ENCODE data around the gene GNAQ. TPM values are rescaled to one million over a fixed set of nuclear protein-coding genes. Genes with fewer than 3 reads are reported as not detected.
A peak's percentile ranks its signal among the peaks of the same experiment; 100 is the strongest.

GNAQ gene
- total and polyA plus RNA-seq, 4 experiments from 2014 or later: 6.9 to 57.2 (median 34.5) TPM

- H3K9me3 Mint-ChIP-seq: peaks cover 0 to 2% (median 0%) of the 10 kb centered on the region in 8 donors
These were observed 275.2 kb downstream of the GNAQ start for GRCh38 chr9:77756449-77756848.

GRCh38 chr9:77753180-77753579 lies 278.4 kb downstream of the GNAQ start:
- peak overlapping the region in 1 of 7 donors; percentile 59 for H3K27ac Mint-ChIP-seq
- DNase-seq: no peak
- H3K36me3 Mint-ChIP-seq: peaks cover 25 to 32% of the 10 kb centered on the region in 2 donors
- no peak overlapping the region for H3K4me3 Mint-ChIP-seq
- Histone ChIP-seq H3K9me3 (ENCODE audit: control insufficient read depth in 1 of 2, low read length in 2 of 2) (no peaks in the 10 kb centered on the region), H3K27ac (ENCODE audit: low read depth, low read length) (no peak overlapping the region), H3K4me1 (ENCODE audit: insufficient read depth, low read length) (no peaks in the 10 kb centered on the region), H3K27me3 (ENCODE audit: insufficient read depth, low read length) (no peaks in the 10 kb centered on the region), H3K4me3 (ENCODE audit: low read length in 2 of 2) (no peak overlapping the region), H3K36me3 (ENCODE audit: insufficient read depth, low read length) (no peaks in the 10 kb centered on the region)
- H3K4me1 Mint-ChIP-seq: peaks cover 16 to 46% (median 29%) of the 10 kb centered on the region in 4 donors
- intact Hi-C loops (cut with micrococcal nuclease): loop anchor here (2.0 to 10.0 kb wide), 2 partner anchors 282 to 298 kb away; no protein-coding TSS in a partner anchor
- ChIA-PET CTCF (ENCODE audit: partially characterized antibody) (interaction anchor here (0.6 to 1.3 kb wide), 3 partner anchors 11 to 371 kb away, joined by 3 read pairs; no protein-coding TSS in a partner anchor), POLR2A (ENCODE audit: partially characterized antibody) (no interaction called here)
- peaks cover 0 to 2% (median 0%) of the 10 kb centered on the region in 8 donors for H3K9me3 Mint-ChIP-seq
- no peaks in the 10 kb centered on the region for H3K27me3 Mint-ChIP-seq

More at GRCh38 chr9:77756449-77756848, 275.2 kb downstream of the GNAQ start:
- H3K36me3 ChIP-seq (ENCODE audit: insufficient read depth, low read length): no peaks in the 10 kb centered on the region
- no peak overlapping the region for H3K4me3 ChIP-seq (ENCODE audit: low read length in 2 of 2)
- H3K27ac ChIP-seq (ENCODE audit: low read depth, low read length): no peak overlapping the region
- POLR2A ChIA-PET (ENCODE audit: partially characterized antibody): no interaction called here
- H3K27me3 ChIP-seq (ENCODE audit: insufficient read depth, low read length): no peaks in the 10 kb centered on the region
- H3K4me3 Mint-ChIP-seq: no peak overlapping the region
- no peaks in the 10 kb centered on the region for H3K4me1 ChIP-seq (ENCODE audit: insufficient read depth, low read length)
- no peak for DNase-seq
- H3K27ac Mint-ChIP-seq: peak overlapping the region in 1 of 7 donors; percentile 42
- CTCF ChIA-PET (ENCODE audit: partially characterized antibody): interaction anchor here (1.5 kb wide), 1 partner anchor 8 kb away, joined by 4 read pairs; no protein-coding TSS in a partner anchor
- intact Hi-C loops (cut with micrococcal nuclease): loop anchor here (10.0 kb wide), 1 partner anchor 302 kb away; no protein-coding TSS in a partner anchor
- H3K4me1 Mint-ChIP-seq: peaks cover 15 to 33% (median 22%) of the 10 kb centered on the region in 4 donors
- peaks cover 27 to 31% of the 10 kb centered on the region in 2 donors for H3K36me3 Mint-ChIP-seq
- H3K9me3 ChIP-seq (ENCODE audit: control insufficient read depth in 1 of 2, low read length in 2 of 2): no peaks in the 10 kb centered on the region
- H3K27me3 Mint-ChIP-seq: no peaks in the 10 kb centered on the region

GRCh38 chr9:77752554-77752953 lies 279.1 kb downstream of the GNAQ start:
- H3K9me3 ChIP-seq (ENCODE audit: control insufficient read depth in 1 of 2, low read length in 2 of 2): no peaks in the 10 kb centered on the region
- Mint-ChIP-seq H3K4me3 (no peak overlapping the region), H3K27me3 (no peaks in the 10 kb centered on the region), H3K9me3 (peaks cover 0 to 2% (median 0%) of the 10 kb centered on the region in 8 donors), H3K4me1 (peaks cover 16 to 50% (median 31%) of the 10 kb centered on the region in 4 donors), H3K36me3 (peaks cover 21 to 32% of the 10 kb centered on the region in 2 donors), H3K27ac (peak overlapping the region in 1 of 7 donors; percentile 47)
- DNase-seq: no peak
- POLR2A ChIA-PET (ENCODE audit: partially characterized antibody): no interaction called here
- intact Hi-C loops (cut with micrococcal nuclease): loop anchor here (2.0 to 10.0 kb wide), 2 partner anchors 282 to 298 kb away; no protein-coding TSS in a partner anchor
- no peaks in the 10 kb centered on the region for H3K4me1 ChIP-seq (ENCODE audit: insufficient read depth, low read length)
- CTCF ChIA-PET (ENCODE audit: partially characterized antibody): interaction anchor here (0.7 to 2.7 kb wide), 4 partner anchors 11 to 473 kb away, joined by 4 to 8 read pairs (median 6); no protein-coding TSS in a partner anchor
- no peaks in the 10 kb centered on the region for H3K36me3 ChIP-seq (ENCODE audit: insufficient read depth, low read length)
- no peak overlapping the region for H3K27ac ChIP-seq (ENCODE audit: low read depth, low read length)
- no peak overlapping the region for H3K4me3 ChIP-seq (ENCODE audit: low read length in 2 of 2)
- no peaks in the 10 kb centered on the region for H3K27me3 ChIP-seq (ENCODE audit: insufficient read depth, low read length)

GRCh38 chr9:77751341-77752091 lies 280.1 kb downstream of the GNAQ start:
- Mint-ChIP-seq H3K27me3 (no peaks in the 10 kb centered on the region), H3K36me3 (peaks cover 16 to 25% of the 10 kb centered on the region in 2 donors), H3K4me3 (no peak overlapping the region), H3K9me3 (no peaks in the 10 kb centered on the region), H3K4me1 (peaks cover 16 to 50% (median 31%) of the 10 kb centered on the region in 4 donors), H3K27ac (peak overlapping the region in 5 of 7 donors; percentile 0 to 50 (median 41))
- Histone ChIP-seq H3K4me1 (ENCODE audit: insufficient read depth, low read length) (no peaks in the 10 kb centered on the region), H3K27me3 (ENCODE audit: insufficient read depth, low read length) (no peaks in the 10 kb centered on the region), H3K36me3 (ENCODE audit: insufficient read depth, low read length) (no peaks in the 10 kb centered on the region), H3K4me3 (ENCODE audit: low read length in 2 of 2) (no peak overlapping the region), H3K27ac (ENCODE audit: low read depth, low read length) (no peak overlapping the region), H3K9me3 (ENCODE audit: control insufficient read depth in 1 of 2, low read length in 2 of 2) (no peaks in the 10 kb centered on the region)
- intact Hi-C loops (cut with micrococcal nuclease): loop anchor here (2.0 to 10.0 kb wide), 2 partner anchors 283 to 297 kb away; no protein-coding TSS in a partner anchor
- ChIA-PET CTCF (ENCODE audit: partially characterized antibody) (interaction anchor here (1.0 to 2.7 kb wide), 5 partner anchors 12 to 318 kb away, joined by 3 to 8 read pairs (median 4); no protein-coding TSS in a partner anchor), POLR2A (ENCODE audit: partially characterized antibody) (no interaction called here)
- peak in 2 of 5 donors; percentile 9 to 25 for DNase-seq

- Histone ChIP-seq H3K9me3 (ENCODE audit: control insufficient read depth in 1 of 2, low read length in 2 of 2) (no peaks in the 10 kb centered on the region), H3K4me3 (ENCODE audit: low read length in 2 of 2) (no peak overlapping the region), H3K36me3 (ENCODE audit: insufficient read depth, low read length) (no peaks in the 10 kb centered on the region), H3K27ac (ENCODE audit: low read depth, low read length) (no peak overlapping the region), H3K4me1 (ENCODE audit: insufficient read depth, low read length) (no peaks in the 10 kb centered on the region), H3K27me3 (ENCODE audit: insufficient read depth, low read length) (no peaks in the 10 kb centered on the region)
- Mint-ChIP-seq H3K27me3 (no peaks in the 10 kb centered on the region), H3K4me3 (no peak overlapping the region), H3K36me3 (peaks cover 16 to 22% of the 10 kb centered on the region in 2 donors), H3K9me3 (no peaks in the 10 kb centered on the region), H3K27ac (no peak overlapping the region), H3K4me1 (peaks cover 18 to 53% (median 32%) of the 10 kb centered on the region in 4 donors)
- ChIA-PET POLR2A (ENCODE audit: partially characterized antibody) (no interaction called here), CTCF (ENCODE audit: partially characterized antibody) (interaction anchor here (1.0 to 2.7 kb wide), 6 partner anchors 13 to 317 kb away, joined by 3 to 8 read pairs (median 4); no protein-coding TSS in a partner anchor)
- no peak for DNase-seq
- intact Hi-C loops (cut with micrococcal nuclease): loop anchor here (10.0 kb wide), 1 partner anchor 296 kb away; no protein-coding TSS in a partner anchor
These were observed 280.6 kb downstream of the GNAQ start for GRCh38 chr9:77750981-77751340.

- Histone ChIP-seq H3K27me3 (ENCODE audit: insufficient read depth, low read length) (no peaks in the 10 kb centered on the region), H3K4me1 (ENCODE audit: insufficient read depth, low read length) (no peaks in the 10 kb centered on the region), H3K9me3 (ENCODE audit: control insufficient read depth in 1 of 2, low read length in 2 of 2) (no peaks in the 10 kb centered on the region), H3K27ac (ENCODE audit: low read depth, low read length) (no peak overlapping the region), H3K4me3 (ENCODE audit: low read length in 2 of 2) (no peak overlapping the region), H3K36me3 (ENCODE audit: insufficient read depth, low read length) (no peaks in the 10 kb centered on the region)
- CTCF ChIA-PET (ENCODE audit: partially characterized antibody): interaction anchor here (1.2 to 2.7 kb wide), 4 partner anchors 13 to 285 kb away, joined by 3 to 8 read pairs (median 5); no protein-coding TSS in a partner anchor
- intact Hi-C loops (cut with micrococcal nuclease): loop anchor here (10.0 kb wide), 1 partner anchor 295 kb away; no protein-coding TSS in a partner anchor
- Mint-ChIP-seq H3K27ac (no peak overlapping the region), H3K9me3 (no peaks in the 10 kb centered on the region), H3K27me3 (no peaks in the 10 kb centered on the region), H3K4me1 (peaks cover 18 to 53% (median 33%) of the 10 kb centered on the region in 4 donors), H3K36me3 (peaks cover 12 to 17% of the 10 kb centered on the region in 2 donors), H3K4me3 (no peak overlapping the region)
- POLR2A ChIA-PET (ENCODE audit: partially characterized antibody): no interaction called here
- DNase-seq: no peak
These were observed 281.3 kb downstream of the GNAQ start for GRCh38 chr9:77750284-77750683.

- Histone ChIP-seq H3K4me1 (ENCODE audit: insufficient read depth, low read length) (no peaks in the 10 kb centered on the region), H3K27ac (ENCODE audit: low read depth, low read length) (no peak overlapping the region), H3K36me3 (ENCODE audit: insufficient read depth, low read length) (no peaks in the 10 kb centered on the region), H3K4me3 (ENCODE audit: low read length in 2 of 2) (no peak overlapping the region), H3K9me3 (ENCODE audit: control insufficient read depth in 1 of 2, low read length in 2 of 2) (no peaks in the 10 kb centered on the region), H3K27me3 (ENCODE audit: insufficient read depth, low read length) (no peaks in the 10 kb centered on the region)
- H3K27me3 Mint-ChIP-seq: no peaks in the 10 kb centered on the region
- ChIA-PET POLR2A (ENCODE audit: partially characterized antibody) (no interaction called here), CTCF (ENCODE audit: partially characterized antibody) (interaction anchor here (0.9 to 1.6 kb wide), 2 partner anchors 8 to 13 kb away, joined by 3 to 4 read pairs; no protein-coding TSS in a partner anchor)
- no peak for DNase-seq
- intact Hi-C loops (cut with micrococcal nuclease): no loop called here
- no peaks in the 10 kb centered on the region for H3K9me3 Mint-ChIP-seq
- peaks cover 17 to 47% (median 28%) of the 10 kb centered on the region in 4 donors for H3K4me1 Mint-ChIP-seq
- peaks cover 5 to 9% of the 10 kb centered on the region in 2 donors for H3K36me3 Mint-ChIP-seq
- peak overlapping the region in 1 of 7 donors; percentile 25 for H3K27ac Mint-ChIP-seq
- no peak overlapping the region for H3K4me3 Mint-ChIP-seq
These were observed 283.3 kb downstream of the GNAQ start for GRCh38 chr9:77748214-77748772.
